ENCODE results near the gene PARK7. TPM values are rescaled to one million over a fixed set of nuclear protein-coding genes. Genes with fewer than 3 reads are reported as not detected.
"Not testable (repeated sequence)": the region's sequence is repeated elsewhere in the genome, so short reads cannot be mapped to it uniquely, and the experiment has no call there.

The PARK7 gene
- total and polyA plus RNA-seq, 4 donors, result 140 to 392 (median 267) TPM

- H3K27me3 ChIP-seq (ENCODE audit: control insufficient read depth in 3 of 3, insufficient read depth in 3 of 3, low read length in 2 of 3), result peaks cover 0 to 12% (median 6%) of the 10 kb centered on the region in 3 donors
- H3K27ac ChIP-seq (ENCODE audit: low read depth in 1 of 2, low read length in 1 of 2), result no peak overlapping the region
- H3K4me3 ChIP-seq, result no peak overlapping the region
- 92 to 94% methylated on average over 7 of the region's 7 CpGs for WGBS, 2 donors
- DNase-seq (no peak), ATAC-seq (ENCODE audit: insufficient read depth, low FRiP score) (no peak)
- peaks cover 0 to 2% (median 0%) of the 10 kb centered on the region in 4 donors for H3K9me3 ChIP-seq (ENCODE audit: control insufficient read depth in 4 of 4, insufficient read depth in 3 of 4, low read length in 3 of 4)
- H3K4me1 ChIP-seq (ENCODE audit: control insufficient read depth in 5 of 5, insufficient read depth in 5 of 5, low read length in 5 of 5), result no peaks in the 10 kb centered on the region
- no peaks in the 10 kb centered on the region for H3K36me3 ChIP-seq (ENCODE audit: control insufficient read depth in 4 of 4, insufficient read depth in 4 of 4, low read length in 4 of 4)
- TF ChIP-seq, protein P1, sequence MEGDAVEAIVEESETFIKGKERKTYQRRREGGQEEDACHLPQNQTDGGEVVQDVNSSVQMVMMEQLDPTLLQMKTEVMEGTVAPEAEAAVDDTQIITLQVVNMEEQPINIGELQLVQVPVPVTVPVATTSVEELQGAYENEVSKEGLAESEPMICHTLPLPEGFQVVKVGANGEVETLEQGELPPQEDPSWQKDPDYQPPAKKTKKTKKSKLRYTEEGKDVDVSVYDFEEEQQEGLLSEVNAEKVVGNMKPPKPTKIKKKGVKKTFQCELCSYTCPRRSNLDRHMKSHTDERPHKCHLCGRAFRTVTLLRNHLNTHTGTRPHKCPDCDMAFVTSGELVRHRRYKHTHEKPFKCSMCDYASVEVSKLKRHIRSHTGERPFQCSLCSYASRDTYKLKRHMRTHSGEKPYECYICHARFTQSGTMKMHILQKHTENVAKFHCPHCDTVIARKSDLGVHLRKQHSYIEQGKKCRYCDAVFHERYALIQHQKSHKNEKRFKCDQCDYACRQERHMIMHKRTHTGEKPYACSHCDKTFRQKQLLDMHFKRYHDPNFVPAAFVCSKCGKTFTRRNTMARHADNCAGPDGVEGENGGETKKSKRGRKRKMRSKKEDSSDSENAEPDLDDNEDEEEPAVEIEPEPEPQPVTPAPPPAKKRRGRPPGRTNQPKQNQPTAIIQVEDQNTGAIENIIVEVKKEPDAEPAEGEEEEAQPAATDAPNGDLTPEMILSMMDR (IDR thresholded peaks at IDR 0.05; ENCODE audit: control extremely low read depth, extremely low read depth), result no peak
- H3K9ac ChIP-seq (ENCODE audit: insufficient read depth in 1 of 2, low read length in 2 of 2), result no peak overlapping the region
These were observed 39.7 kb upstream of the PARK7 start for GRCh38 chr1:7921796-7922195.

GRCh38 chr1:7922301-7922700 is 39.2 kb upstream of the PARK7 start:
- TF ChIP-seq, protein P1 (IDR thresholded peaks at IDR 0.05; ENCODE audit: control extremely low read depth, extremely low read depth), result no peak
- no peak overlapping the region for H3K27ac ChIP-seq (ENCODE audit: low read depth in 1 of 2, low read length in 1 of 2)
- no peak overlapping the region for H3K4me3 ChIP-seq
- peaks cover 0 to 2% (median 0%) of the 10 kb centered on the region in 4 donors for H3K9me3 ChIP-seq (ENCODE audit: control insufficient read depth in 4 of 4, insufficient read depth in 3 of 4, low read length in 3 of 4)
- H3K27me3 ChIP-seq (ENCODE audit: control insufficient read depth in 3 of 3, insufficient read depth in 3 of 3, low read length in 2 of 3), result peaks cover 0 to 17% (median 9%) of the 10 kb centered on the region in 3 donors
- no peaks in the 10 kb centered on the region for H3K36me3 ChIP-seq (ENCODE audit: control insufficient read depth in 4 of 4, insufficient read depth in 4 of 4, low read length in 4 of 4)
- no peak overlapping the region for H3K9ac ChIP-seq (ENCODE audit: insufficient read depth in 1 of 2, low read length in 2 of 2)
- DNase-seq (no peak), ATAC-seq (ENCODE audit: insufficient read depth, low FRiP score) (no peak)
- WGBS, 2 donors, result 89 to 93% methylated on average over 6 of the region's 6 CpGs
- H3K4me1 ChIP-seq (ENCODE audit: control insufficient read depth in 5 of 5, insufficient read depth in 5 of 5, low read length in 5 of 5), result no peaks in the 10 kb centered on the region

- not testable (repeated sequence) for DNase-seq; H3K27ac ChIP-seq (ENCODE audit: low read depth in 1 of 2, low read length in 1 of 2); H3K4me1 ChIP-seq (ENCODE audit: control insufficient read depth in 5 of 5, insufficient read depth in 5 of 5, low read length in 5 of 5); H3K4me3 ChIP-seq; ATAC-seq (ENCODE audit: insufficient read depth, low FRiP score); H3K9me3 ChIP-seq (ENCODE audit: control insufficient read depth in 4 of 4, insufficient read depth in 3 of 4, low read length in 3 of 4); H3K9ac ChIP-seq (ENCODE audit: insufficient read depth in 1 of 2, low read length in 2 of 2); H3K36me3 ChIP-seq (ENCODE audit: control insufficient read depth in 4 of 4, insufficient read depth in 4 of 4, low read length in 4 of 4)
- 55 to 70% methylated on average over 8 of the region's 8 CpGs for WGBS, 2 donors
- peaks cover 0 to 40% (median 24%) of the 10 kb centered on the region in 3 donors for H3K27me3 ChIP-seq (ENCODE audit: control insufficient read depth in 3 of 3, insufficient read depth in 3 of 3, low read length in 2 of 3)
These were observed 34.5 kb upstream of the PARK7 start for GRCh38 chr1:7927061-7927460.

DNA sequence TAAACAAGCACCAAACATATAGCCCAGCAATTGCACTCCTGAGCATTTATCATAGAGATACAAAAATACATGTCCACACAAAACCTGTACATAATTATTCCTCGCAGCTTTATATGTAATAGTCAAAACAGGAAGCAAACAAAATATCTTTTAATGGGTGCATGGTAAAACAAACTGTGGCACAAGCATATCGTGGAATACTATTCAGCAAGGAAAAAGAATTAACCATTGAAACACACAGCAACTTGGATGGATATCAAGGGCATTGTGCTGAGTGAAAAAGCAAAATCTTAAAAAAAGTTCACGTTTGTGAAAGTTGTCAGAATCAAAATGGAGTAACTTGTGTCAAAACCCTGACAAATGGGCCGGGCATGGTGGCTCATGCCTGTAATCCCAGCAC is 33.3 kb upstream of the PARK7 start:
- Histone ChIP-seq H3K9ac (ENCODE audit: insufficient read depth in 1 of 2, low read length in 2 of 2) (no peak overlapping the region), H3K27ac (ENCODE audit: low read depth in 1 of 2, low read length in 1 of 2) (no peak overlapping the region), H3K36me3 (ENCODE audit: control insufficient read depth in 4 of 4, insufficient read depth in 4 of 4, low read length in 4 of 4) (no peaks in the 10 kb centered on the region), H3K4me1 (ENCODE audit: control insufficient read depth in 5 of 5, insufficient read depth in 5 of 5, low read length in 5 of 5) (no peaks in the 10 kb centered on the region), H3K9me3 (ENCODE audit: control insufficient read depth in 4 of 4, insufficient read depth in 3 of 4, low read length in 3 of 4) (peaks cover 0 to 2% (median 0%) of the 10 kb centered on the region in 4 donors), H3K4me3 (no peak overlapping the region), H3K27me3 (ENCODE audit: control insufficient read depth in 3 of 3, insufficient read depth in 3 of 3, low read length in 2 of 3) (peaks cover 0 to 45% (median 24%) of the 10 kb centered on the region in 3 donors)
- 89 to 91% methylated on average over 4 of the region's 4 CpGs for WGBS, 2 donors
- no peak for DNase-seq
- TF ChIP-seq, protein P1 (IDR thresholded peaks at IDR 0.05; ENCODE audit: control extremely low read depth, extremely low read depth), result no peak
- no peak for ATAC-seq (ENCODE audit: insufficient read depth, low FRiP score)

Measured in lung (tissue), 12 donors.